Measurements from ENCODE around the gene SIRT7.
A peak's percentile ranks its signal among the peaks of the same experiment; 100 is the strongest.

The SIRT7 gene

GRCh38 chr17:81931557-81932332 lies 13.8 kb upstream of the SIRT7 start:
- DNase-seq (ENCODE audit: low spot score), result no peak

- DNase-seq (ENCODE audit: low spot score), result no peak
Measured at GRCh38 chr17:81931189-81931556, 13.2 kb upstream of the SIRT7 start.

- peak; percentile 11 for DNase-seq (ENCODE audit: low spot score)
Measured at GRCh38 chr17:81930142-81931125, 12.5 kb upstream of the SIRT7 start.

- no peak for DNase-seq (ENCODE audit: low spot score)
Measured at GRCh38 chr17:81929253-81930141, 11.5 kb upstream of the SIRT7 start.

- DNase-seq (ENCODE audit: low spot score), result peak; percentile 23
Measured at GRCh38 chr17:81928544-81929252, 10.7 kb upstream of the SIRT7 start.

GRCh38 chr17:81927653-81928543 lies 9.9 kb upstream of the SIRT7 start, which contains the start of gene MAFG:
TSS of gene MAFG (minus strand) at chr17:81927735. CDS start at chr17:81923185, 4,550 bp downstream.
- DNase-seq (ENCODE audit: low spot score), result peak; percentile 95

GRCh38 chr17:81927152-81927652 lies 9.2 kb upstream of the SIRT7 start:
- DNase-seq (ENCODE audit: low spot score), result no peak

GRCh38 chr17:81926451-81927151 lies 8.6 kb upstream of the SIRT7 start:
- DNase-seq (ENCODE audit: low spot score), result peak; percentile 93

GRCh38 chr17:81925860-81926450 lies 8.0 kb upstream of the SIRT7 start:
- no peak for DNase-seq (ENCODE audit: low spot score)

- no peak for DNase-seq (ENCODE audit: low spot score)
Measured at GRCh38 chr17:81924557-81925532, 6.9 kb upstream of the SIRT7 start.

GRCh38 chr17:81923302-81924260 lies 5.6 kb upstream of the SIRT7 start:
- peak; percentile 81 for DNase-seq (ENCODE audit: low spot score)

GRCh38 chr17:81922566-81923301 lies 4.8 kb upstream of the SIRT7 start:
- DNase-seq (ENCODE audit: low spot score), result no peak

- DNase-seq (ENCODE audit: low spot score), result no peak
Measured at GRCh38 chr17:81921996-81922565, 4.1 kb upstream of the SIRT7 start.

GRCh38 chr17:81921537-81921862 lies 3.5 kb upstream of the SIRT7 start:
- no peak for DNase-seq (ENCODE audit: low spot score)
